HG02840 (cell line): ENCODE measurements around the gene POP4.

ENCODE experiments used
- ATAC-seq: cut with Tn5 transposase; IDR thresholded peaks from one replicate; pipeline ENCODE4 v1.9.1; 2021; ENCODE audit warnings: mild to moderate bottlenecking, moderate library complexity, moderate number of reproducible peaks; ENCODE audit not compliant: unreplicated experiment, low FRiP score

POP4 gene

GRCh38 chr19:29576761-29577648 is 29.1 kb upstream of the POP4 start:
- ATAC-seq: no peak

- ATAC-seq: no peak
These were observed 28.5 kb upstream of the POP4 start for GRCh38 chr19:29577649-29577963.

GRCh38 chr19:29578349-29578748 is 27.7 kb upstream of the POP4 start:
- no peak for ATAC-seq

GRCh38 chr19:29579308-29579910 is 26.7 kb upstream of the POP4 start:
- ATAC-seq: no peak

- no peak for ATAC-seq
These were observed 24.7 kb upstream of the POP4 start for GRCh38 chr19:29581398-29581797.

GRCh38 chr19:29583196-29583999 is 22.7 kb upstream of the POP4 start:
- ATAC-seq: no peak

- no peak for ATAC-seq
These were observed 19.7 kb upstream of the POP4 start for GRCh38 chr19:29586401-29586800.

GRCh38 chr19:29587059-29587458 is 19.0 kb upstream of the POP4 start:
- no peak for ATAC-seq

GRCh38 chr19:29587518-29587986 is 18.5 kb upstream of the POP4 start:
- ATAC-seq: no peak

- no peak for ATAC-seq
These were observed 18.0 kb upstream of the POP4 start for GRCh38 chr19:29588095-29588494.

- ATAC-seq: no peak
These were observed 15.8 kb upstream of the POP4 start for GRCh38 chr19:29590278-29590677.

- no peak for ATAC-seq
These were observed 14.4 kb upstream of the POP4 start for GRCh38 chr19:29591670-29592069.

- no peak for ATAC-seq
These were observed 12.2 kb upstream of the POP4 start for GRCh38 chr19:29593869-29594268.

GRCh38 chr19:29596080-29596727 is 9.9 kb upstream of the POP4 start:
- no peak for ATAC-seq

- no peak for ATAC-seq
These were observed 9.1 kb upstream of the POP4 start for GRCh38 chr19:29596885-29597525.

- ATAC-seq: no peak
These were observed 8.0 kb upstream of the POP4 start for GRCh38 chr19:29598036-29598435.

GRCh38 chr19:29598496-29598895 is 7.6 kb upstream of the POP4 start:
- no peak for ATAC-seq

- no peak for ATAC-seq
These were observed 2.8 kb upstream of the POP4 start for GRCh38 chr19:29603308-29603707.

GRCh38 chr19:29606420-29606747 is 301 bp downstream of the POP4 start:
- peak; percentile 31 for ATAC-seq

- no peak for ATAC-seq
These were observed 3.6 kb downstream of the POP4 start for GRCh38 chr19:29609636-29610035.
